ENCODE results near the gene HAND2. TPM values are rescaled to one million over a fixed set of nuclear protein-coding genes. Genes with fewer than 3 reads are reported as not detected.

The HAND2 gene
- total RNA-seq, 1 donor from 2014 or later: not detected

DNA sequence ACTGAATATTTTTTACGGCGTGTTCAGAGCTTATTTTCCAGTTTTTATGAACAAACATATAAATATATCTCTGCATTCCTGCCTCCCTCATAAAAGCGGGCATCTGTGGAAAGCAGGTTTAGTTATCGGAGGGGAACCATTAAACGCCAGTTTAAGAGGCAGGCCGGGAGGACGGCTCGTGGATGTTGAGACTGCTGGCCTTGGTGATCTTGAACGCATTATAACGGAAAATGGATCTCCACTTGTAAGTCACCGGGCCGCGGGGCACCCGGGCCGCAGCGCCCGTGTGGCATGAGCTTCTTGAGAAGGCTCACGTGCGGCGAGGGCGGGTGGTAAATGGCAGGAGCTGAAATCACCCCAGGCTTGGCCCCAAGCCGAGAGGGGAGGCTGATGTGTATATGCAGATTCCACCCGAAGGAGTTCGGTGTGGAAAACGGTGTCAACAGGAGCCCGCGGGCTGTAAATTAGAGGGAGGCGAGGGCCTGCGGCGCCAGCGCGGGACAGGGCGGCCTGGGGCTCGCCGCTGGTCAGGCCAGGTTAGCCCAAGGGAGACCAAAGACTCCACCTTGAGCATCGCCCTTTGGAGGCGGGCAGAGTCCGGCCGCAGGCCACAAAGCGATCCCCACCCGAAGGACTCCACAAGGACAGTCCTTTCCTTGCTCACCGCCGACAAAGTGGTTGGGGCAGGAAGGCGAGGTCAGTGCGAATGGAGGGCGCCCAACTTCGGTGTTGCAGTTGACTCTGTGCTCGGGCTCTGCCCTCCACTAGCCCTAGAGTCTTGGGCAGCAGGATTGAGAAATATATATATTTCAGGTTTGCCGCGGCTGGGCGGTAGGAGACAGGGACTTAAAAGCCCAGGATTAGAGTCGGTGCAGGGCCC is 1.3 kb upstream of the HAND2 start:
- TF ChIP-seq, protein P1, sequence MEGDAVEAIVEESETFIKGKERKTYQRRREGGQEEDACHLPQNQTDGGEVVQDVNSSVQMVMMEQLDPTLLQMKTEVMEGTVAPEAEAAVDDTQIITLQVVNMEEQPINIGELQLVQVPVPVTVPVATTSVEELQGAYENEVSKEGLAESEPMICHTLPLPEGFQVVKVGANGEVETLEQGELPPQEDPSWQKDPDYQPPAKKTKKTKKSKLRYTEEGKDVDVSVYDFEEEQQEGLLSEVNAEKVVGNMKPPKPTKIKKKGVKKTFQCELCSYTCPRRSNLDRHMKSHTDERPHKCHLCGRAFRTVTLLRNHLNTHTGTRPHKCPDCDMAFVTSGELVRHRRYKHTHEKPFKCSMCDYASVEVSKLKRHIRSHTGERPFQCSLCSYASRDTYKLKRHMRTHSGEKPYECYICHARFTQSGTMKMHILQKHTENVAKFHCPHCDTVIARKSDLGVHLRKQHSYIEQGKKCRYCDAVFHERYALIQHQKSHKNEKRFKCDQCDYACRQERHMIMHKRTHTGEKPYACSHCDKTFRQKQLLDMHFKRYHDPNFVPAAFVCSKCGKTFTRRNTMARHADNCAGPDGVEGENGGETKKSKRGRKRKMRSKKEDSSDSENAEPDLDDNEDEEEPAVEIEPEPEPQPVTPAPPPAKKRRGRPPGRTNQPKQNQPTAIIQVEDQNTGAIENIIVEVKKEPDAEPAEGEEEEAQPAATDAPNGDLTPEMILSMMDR (conservative IDR thresholded peaks at IDR 0.05; ENCODE audit: low read depth, low read length): no peak
- no peak for DNase-seq (ENCODE audit: low read depth)
- H3K4me3 ChIP-seq (ENCODE audit: low read depth, low read length): no peak overlapping the region

DNA sequence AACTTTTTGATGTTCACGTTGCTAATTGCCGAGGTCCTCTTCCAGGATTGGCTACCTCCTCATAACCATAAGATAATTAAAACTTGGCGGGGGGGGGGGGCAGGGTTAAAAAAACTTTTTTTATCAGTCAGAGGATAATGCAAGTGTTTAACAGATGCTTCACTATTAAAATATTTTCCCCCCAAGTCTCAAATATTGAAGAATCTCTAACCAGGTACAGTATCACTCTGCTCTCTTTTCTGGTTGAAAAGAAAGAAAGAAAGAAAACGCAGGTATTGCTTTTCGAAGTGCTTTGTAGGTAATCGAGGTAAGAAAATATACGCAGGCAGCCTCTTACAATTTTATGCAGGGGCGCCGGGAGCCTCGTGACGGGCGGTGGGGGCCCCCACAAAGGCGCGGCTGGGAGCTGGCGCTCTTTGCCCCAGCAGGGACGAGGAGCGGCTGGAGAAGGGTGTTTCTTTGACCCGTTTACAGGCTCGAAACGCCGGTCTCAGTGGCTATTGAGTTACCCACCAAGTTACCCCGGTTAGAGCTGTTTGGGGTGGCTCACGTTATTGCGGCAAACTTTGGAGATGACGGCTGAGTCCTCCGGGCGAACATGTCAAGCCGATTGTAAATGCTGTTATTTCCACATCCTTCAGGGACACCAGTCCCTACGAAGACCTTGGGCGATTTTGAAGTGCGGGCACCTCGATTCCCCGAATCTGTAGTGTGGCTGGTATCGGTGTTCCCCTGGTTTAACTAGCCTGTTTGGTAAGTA is 477 bp upstream of the HAND2 start:
- DNase-seq (ENCODE audit: low read depth): no peak
- TF ChIP-seq, protein P1 (conservative IDR thresholded peaks at IDR 0.05; ENCODE audit: low read depth, low read length): no peak
- no peak overlapping the region for H3K4me3 ChIP-seq (ENCODE audit: low read depth, low read length)

DNA sequence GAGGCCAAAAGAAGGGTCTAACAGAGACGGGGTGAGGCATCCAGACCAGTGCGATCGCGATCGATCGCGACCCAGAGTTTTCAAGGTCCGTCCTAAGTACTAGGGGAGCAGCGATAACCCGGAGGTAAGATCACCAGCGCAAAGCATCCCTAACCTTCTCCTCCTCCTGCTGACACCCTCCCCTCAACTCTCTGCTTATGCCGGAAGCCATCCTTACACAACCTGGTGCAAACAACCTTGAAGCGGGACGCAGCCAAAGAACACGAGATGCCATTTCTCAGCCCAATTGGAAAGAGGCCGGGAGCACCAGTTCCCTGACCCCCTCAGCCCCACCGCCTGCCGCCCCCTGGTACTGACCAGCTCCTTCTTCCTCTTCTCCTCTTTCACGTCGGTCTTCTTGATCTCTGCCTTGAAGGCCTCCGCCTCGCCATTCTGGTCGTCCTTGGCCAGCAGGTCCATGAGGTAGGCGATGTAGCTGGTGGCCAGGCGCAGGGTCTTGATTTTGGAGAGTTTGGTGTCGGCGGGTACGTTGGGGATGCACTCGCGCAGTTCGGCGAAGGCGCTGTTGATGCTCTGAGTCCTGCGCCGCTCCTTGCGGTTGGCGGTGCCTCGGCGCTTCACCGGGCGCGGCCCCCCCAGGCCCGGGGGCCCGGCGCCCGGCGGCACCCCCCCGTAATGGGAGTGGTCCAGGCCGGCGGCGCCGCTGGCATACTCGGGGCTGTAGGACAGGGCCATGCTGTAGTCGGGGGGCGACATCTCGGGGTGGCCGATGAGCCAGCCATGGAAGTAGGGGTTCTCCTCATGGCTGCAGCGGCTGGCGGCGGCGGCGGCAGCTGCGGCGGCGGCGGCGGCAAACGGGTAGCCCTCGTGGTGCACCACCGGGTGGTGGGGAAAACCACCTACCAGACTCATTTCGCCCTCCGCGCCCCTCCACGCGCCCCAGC is 1.4 kb downstream of the HAND2 start:
- H3K4me3 ChIP-seq (ENCODE audit: low read depth, low read length): no peak overlapping the region
- no peak for DNase-seq (ENCODE audit: low read depth)
- TF ChIP-seq, protein P1 (conservative IDR thresholded peaks at IDR 0.05; ENCODE audit: low read depth, low read length): no peak

DNA sequence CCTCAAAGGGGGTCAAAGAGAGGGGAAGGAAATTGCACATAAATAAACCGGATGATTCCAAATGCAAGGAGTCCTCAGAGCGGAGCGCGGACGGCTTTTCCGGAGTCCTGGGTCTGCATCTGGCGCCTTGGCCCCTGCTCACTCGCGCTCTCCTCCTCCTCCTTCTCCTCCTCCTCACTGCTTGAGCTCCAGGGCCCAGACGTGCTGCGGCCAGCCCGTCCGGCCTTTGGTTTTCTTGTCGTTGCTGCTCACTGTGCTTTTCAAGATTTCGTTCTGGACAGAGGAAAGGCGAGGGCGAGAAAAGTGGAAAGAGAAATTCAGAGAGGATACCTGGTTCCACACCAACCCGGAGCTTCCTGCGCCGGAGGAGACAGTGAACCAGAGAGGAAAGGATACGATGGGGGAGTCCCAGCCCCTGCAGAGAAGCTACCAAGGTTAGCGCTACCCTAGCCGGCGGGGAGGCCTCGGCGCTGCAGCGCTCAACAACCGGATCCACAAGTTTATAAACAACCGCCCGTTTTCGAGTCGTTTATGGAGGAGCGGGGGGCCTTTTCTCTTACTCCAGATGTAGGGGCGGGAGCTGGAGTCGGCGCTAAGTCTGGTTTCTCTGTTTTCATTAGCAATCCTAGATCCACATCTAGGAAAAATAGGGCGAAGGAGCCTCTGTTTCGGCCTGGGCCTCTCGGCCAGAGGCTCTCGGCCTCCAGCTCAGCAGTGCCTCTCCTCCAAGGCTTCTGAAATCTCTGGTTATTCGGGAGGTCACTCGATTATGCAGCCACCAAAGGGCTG is 2.7 kb downstream of the HAND2 start:
- DNase-seq (ENCODE audit: low read depth): no peak
- TF ChIP-seq, protein P1 (conservative IDR thresholded peaks at IDR 0.05; ENCODE audit: low read depth, low read length): no peak
- H3K4me3 ChIP-seq (ENCODE audit: low read depth, low read length): no peak overlapping the region

DNA sequence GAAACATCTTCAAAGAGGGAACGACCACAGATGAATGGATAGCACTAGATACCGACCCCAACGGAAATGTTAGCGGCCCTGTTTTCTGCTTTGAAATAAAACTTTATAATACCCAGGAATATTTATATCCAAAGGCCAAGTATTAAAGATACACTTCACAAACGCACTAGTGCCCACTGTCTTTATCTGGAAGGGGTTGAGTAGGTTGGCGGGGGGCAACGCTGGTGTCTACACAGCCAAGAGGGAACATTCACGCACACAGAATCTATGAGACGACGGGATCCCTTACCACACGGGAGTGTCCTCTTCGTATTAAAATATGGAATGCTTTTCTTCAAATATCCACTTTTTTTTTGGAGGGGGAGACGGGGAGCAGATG is 3.3 kb downstream of the HAND2 start:
- no peak for DNase-seq (ENCODE audit: low read depth)
- H3K4me3 ChIP-seq (ENCODE audit: low read depth, low read length): no peak overlapping the region
- TF ChIP-seq, protein P1 (conservative IDR thresholded peaks at IDR 0.05; ENCODE audit: low read depth, low read length): no peak

DNA sequence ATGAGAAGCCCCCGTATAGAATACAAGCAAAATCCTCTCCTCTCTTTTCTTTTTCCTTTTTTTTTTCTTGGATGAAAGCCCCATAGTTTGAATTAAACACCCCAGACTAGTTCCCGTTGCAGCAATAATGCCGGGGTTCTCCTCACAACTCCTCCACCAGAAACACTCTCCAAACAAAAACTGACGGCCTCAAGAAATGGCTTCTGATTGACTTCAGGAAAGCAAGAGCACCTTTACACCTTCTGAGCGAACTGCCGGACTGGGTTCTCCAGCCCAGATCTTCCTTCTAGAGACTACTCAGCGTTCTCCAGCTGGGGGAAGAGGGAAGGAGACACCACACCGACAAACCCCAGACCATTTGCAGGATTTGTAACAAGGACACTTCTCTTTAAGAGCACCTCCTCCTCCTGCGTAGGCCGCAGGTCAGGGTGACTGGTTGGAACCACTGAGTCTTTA is 4.0 kb downstream of the HAND2 start:
- DNase-seq (ENCODE audit: low read depth): no peak
- no peak overlapping the region for H3K4me3 ChIP-seq (ENCODE audit: low read depth, low read length)
- TF ChIP-seq, protein P1 (conservative IDR thresholded peaks at IDR 0.05; ENCODE audit: low read depth, low read length): no peak

Measured in epithelial cell of proximal tubule (primary cell).